NCI-H2227 (cell line): Measurements from ENCODE around the gene RPP14.

Experiments
- DNase-seq: peaks from one replicate; lab custom pipeline; 2025; ENCODE audit not compliant: unreplicated experiment; lab: John Stamatoyannopoulos, UW

Gene RPP14

GRCh38 chr3:58291671-58292338 is 14.2 kb upstream of the RPP14 start:
- DNase-seq, result no peak

GRCh38 chr3:58292866-58293265 is 13.2 kb upstream of the RPP14 start:
- no peak for DNase-seq

GRCh38 chr3:58293516-58293915 is 12.5 kb upstream of the RPP14 start:
- DNase-seq, result no peak

- no peak for DNase-seq
Observed at GRCh38 chr3:58296269-58296668, 9.8 kb upstream of the RPP14 start.

GRCh38 chr3:58296843-58297242 is 9.2 kb upstream of the RPP14 start:
- no peak for DNase-seq

- DNase-seq, result no peak
Observed at GRCh38 chr3:58298190-58298589, 7.9 kb upstream of the RPP14 start.

GRCh38 chr3:58299075-58299474 is 7.0 kb upstream of the RPP14 start:
- no peak for DNase-seq

GRCh38 chr3:58299839-58300516 is 6.1 kb upstream of the RPP14 start:
- DNase-seq, result peak; percentile 28

- peak; percentile 25 for DNase-seq
Observed at GRCh38 chr3:58307639-58308215, 1.7 kb downstream of the RPP14 start.

GRCh38 chr3:58308728-58309127 is 2.7 kb downstream of the RPP14 start:
- DNase-seq, result no peak

- DNase-seq, result no peak
Observed at GRCh38 chr3:58317811-58318210, 11.8 kb downstream of the RPP14 start.

GRCh38 chr3:58321791-58322190 is 15.7 kb downstream of the RPP14 start:
- no peak for DNase-seq

GRCh38 chr3:58322793-58323192 is 16.7 kb downstream of the RPP14 start:
- no peak for DNase-seq

GRCh38 chr3:58323529-58324390 is 17.7 kb downstream of the RPP14 start:
- DNase-seq, result no peak

GRCh38 chr3:58324391-58325390 is 18.6 kb downstream of the RPP14 start:
- no peak for DNase-seq

- no peak for DNase-seq
Observed at GRCh38 chr3:58325525-58325992, 19.5 kb downstream of the RPP14 start.

GRCh38 chr3:58326267-58326900 is 20.3 kb downstream of the RPP14 start:
- DNase-seq, result peak; percentile 25

GRCh38 chr3:58329150-58329921 is 23.3 kb downstream of the RPP14 start:
- DNase-seq, result no peak

GRCh38 chr3:58329922-58330413 is 23.9 kb downstream of the RPP14 start:
- no peak for DNase-seq
